Measurements from ENCODE around the gene NCAN. TPM values are rescaled to one million over a fixed set of nuclear protein-coding genes. Genes with fewer than 3 reads are reported as not detected.

The NCAN gene
- total RNA-seq, 2 donors from 2014 or later = 0.05 TPM; not detected in 1

GRCh38 chr19:19223636-19224035 lies 11.9 kb downstream of the NCAN start:
- intact Hi-C loops (cut with DNase I) = no loop called here
- no peak for DNase-seq
- no peaks in the 10 kb centered on the region for H3K4me1 ChIP-seq
- no peak overlapping the region for H3K9ac ChIP-seq (ENCODE audit: low read depth in 2 of 2, low read length in 2 of 2)
- H3K4me3 ChIP-seq = no peak overlapping the region
- no peak overlapping the region for H3K27ac ChIP-seq
- H3K36me3 ChIP-seq = no peaks in the 10 kb centered on the region
- H3K9me3 ChIP-seq = no peaks in the 10 kb centered on the region
- TF ChIP-seq CTCF (IDR thresholded peaks at IDR 0.05) = no peak
- H3K27me3 ChIP-seq = peaks cover 4% of the 10 kb centered on the region

GRCh38 chr19:19224150-19224851 lies 12.5 kb downstream of the NCAN start:
- peak overlapping the region; percentile 47 for H3K4me3 ChIP-seq
- DNase-seq = no peak
- no peak for TF ChIP-seq CTCF (IDR thresholded peaks at IDR 0.05)

GRCh38 chr19:19224852-19225494 lies 13.2 kb downstream of the NCAN start:
- TF ChIP-seq CTCF (IDR thresholded peaks at IDR 0.05) = peak; percentile 62
- H3K36me3 ChIP-seq = no peaks in the 10 kb centered on the region
- no peak overlapping the region for H3K27ac ChIP-seq
- no peaks in the 10 kb centered on the region for H3K9me3 ChIP-seq
- peak; percentile 80 for DNase-seq
- H3K27me3 ChIP-seq = peaks cover 4% of the 10 kb centered on the region
- peak overlapping the region; percentile 47 for H3K4me3 ChIP-seq
- intact Hi-C loops (cut with DNase I) = no loop called here
- H3K9ac ChIP-seq (ENCODE audit: low read depth in 2 of 2, low read length in 2 of 2) = peak overlapping the region in 1 of 2 donors; percentile 50
- no peaks in the 10 kb centered on the region for H3K4me1 ChIP-seq

More at GRCh38 chr19:19224150-19224851, 12.5 kb downstream of the NCAN start:
- no peaks in the 10 kb centered on the region for H3K9me3 ChIP-seq
- intact Hi-C loops (cut with DNase I) = no loop called here
- H3K36me3 ChIP-seq = no peaks in the 10 kb centered on the region
- H3K27ac ChIP-seq = no peak overlapping the region
- no peak overlapping the region for H3K9ac ChIP-seq (ENCODE audit: low read depth in 2 of 2, low read length in 2 of 2)
- peaks cover 4% of the 10 kb centered on the region for H3K27me3 ChIP-seq
- no peaks in the 10 kb centered on the region for H3K4me1 ChIP-seq

GRCh38 chr19:19226204-19226603 lies 14.4 kb downstream of the NCAN start:
- peaks cover 4% of the 10 kb centered on the region for H3K27me3 ChIP-seq
- intact Hi-C loops (cut with DNase I) = no loop called here

GRCh38 chr19:19226663-19227062 lies 14.9 kb downstream of the NCAN start:
- DNase-seq = no peak
- Histone ChIP-seq H3K9ac (ENCODE audit: low read depth in 2 of 2, low read length in 2 of 2) (no peak overlapping the region), H3K9me3 (no peaks in the 10 kb centered on the region), H3K27ac (no peak overlapping the region), H3K4me1 (no peaks in the 10 kb centered on the region), H3K27me3 (peaks cover 4% of the 10 kb centered on the region), H3K36me3 (no peaks in the 10 kb centered on the region), H3K4me3 (no peak overlapping the region)
- TF ChIP-seq CTCF (IDR thresholded peaks at IDR 0.05) = no peak
- intact Hi-C loops (cut with DNase I) = no loop called here

More at GRCh38 chr19:19226204-19226603, 14.4 kb downstream of the NCAN start:
- Histone ChIP-seq H3K9me3 (no peaks in the 10 kb centered on the region), H3K4me3 (no peak overlapping the region), H3K9ac (ENCODE audit: low read depth in 2 of 2, low read length in 2 of 2) (no peak overlapping the region), H3K36me3 (no peaks in the 10 kb centered on the region), H3K4me1 (no peaks in the 10 kb centered on the region), H3K27ac (no peak overlapping the region)
- no peak for TF ChIP-seq CTCF (IDR thresholded peaks at IDR 0.05)
- no peak for DNase-seq
